ENCODE results near the gene ARHGAP22. TPM values are rescaled to one million over a fixed set of nuclear protein-coding genes. Genes with fewer than 3 reads are reported as not detected.

The ARHGAP22 gene
- total and polyA plus RNA-seq, 4 donors = 0.23 to 2.3 (median 0.54) TPM

- no peak for TF ChIP-seq REST (IDR thresholded peaks at IDR 0.05)
- no peak for TF ChIP-seq MAX (IDR thresholded peaks at IDR 0.05)
- TF ChIP-seq YY1 (IDR thresholded peaks at IDR 0.05) = no peak
- no peak for TF ChIP-seq SP1 (IDR thresholded peaks at IDR 0.05)
- no peak for TF ChIP-seq HNF4G (IDR thresholded peaks at IDR 0.05)
- TF ChIP-seq TAF1 (conservative IDR thresholded peaks at IDR 0.05) = no peak
These were observed 28.4 kb downstream of the ARHGAP22 start (continued) for GRCh38 chr10:48576501-48576900.

- DNase-seq (ENCODE audit: low spot score) = no peak
- TF ChIP-seq CTCF (IDR thresholded peaks at IDR 0.05; ENCODE audit: low read depth, low read length, missing input control) = no peak
- no peak for TF ChIP-seq RXRA (IDR thresholded peaks at IDR 0.05)
- no peak for TF ChIP-seq RAD21 (IDR thresholded peaks at IDR 0.05)
- TF ChIP-seq EGR1 (IDR thresholded peaks at IDR 0.05; ENCODE audit: low read depth in 2 of 2) = no peak
- TF ChIP-seq HNF4G (IDR thresholded peaks at IDR 0.05) = no peak
- no peak for TF ChIP-seq YY1 (IDR thresholded peaks at IDR 0.05)
- Histone ChIP-seq H3K9ac (ENCODE audit: low read depth in 1 of 2, low read length in 2 of 2) (no peak overlapping the region), H3K4me3 (ENCODE audit: low read depth in 1 of 3, low read length in 3 of 3) (no peak overlapping the region), H3K27me3 (ENCODE audit: control insufficient read depth in 4 of 4, insufficient read depth in 4 of 4, low read length in 3 of 4) (no peaks in the 10 kb centered on the region), H3K4me1 (ENCODE audit: control insufficient read depth in 4 of 4, insufficient read depth in 4 of 4, low read length in 3 of 4) (no peaks in the 10 kb centered on the region), H3K27ac (ENCODE audit: low read depth in 1 of 2, low read length in 2 of 2) (no peak overlapping the region), H3K36me3 (ENCODE audit: control insufficient read depth in 4 of 4, insufficient read depth in 3 of 4, low read depth in 1 of 4, low read length in 3 of 4) (no peaks in the 10 kb centered on the region), H3K9me3 (ENCODE audit: control insufficient read depth in 4 of 4, low read length in 3 of 4) (no peaks in the 10 kb centered on the region)
- WGBS = 91% methylated on average over 4 of the region's 4 CpGs
These were observed 29.0 kb downstream of the ARHGAP22 start for GRCh38 chr10:48575901-48576300.

- WGBS = 83% methylated on average over 6 of the region's 6 CpGs
- Histone ChIP-seq H3K36me3 (ENCODE audit: control insufficient read depth in 4 of 4, insufficient read depth in 3 of 4, low read depth in 1 of 4, low read length in 3 of 4) (no peaks in the 10 kb centered on the region), H3K27me3 (ENCODE audit: control insufficient read depth in 4 of 4, insufficient read depth in 4 of 4, low read length in 3 of 4) (no peaks in the 10 kb centered on the region), H3K27ac (ENCODE audit: low read depth in 1 of 2, low read length in 2 of 2) (no peak overlapping the region), H3K4me1 (ENCODE audit: control insufficient read depth in 4 of 4, insufficient read depth in 4 of 4, low read length in 3 of 4) (no peaks in the 10 kb centered on the region), H3K4me3 (ENCODE audit: low read depth in 1 of 3, low read length in 3 of 3) (no peak overlapping the region), H3K9me3 (ENCODE audit: control insufficient read depth in 4 of 4, low read length in 3 of 4) (no peaks in the 10 kb centered on the region), H3K9ac (ENCODE audit: low read depth in 1 of 2, low read length in 2 of 2) (no peak overlapping the region)
- DNase-seq (ENCODE audit: low spot score) = no peak
- TF ChIP-seq NR2F2 (IDR thresholded peaks at IDR 0.05) (no peak), SP1 (IDR thresholded peaks at IDR 0.05) (no peak), RAD21 (IDR thresholded peaks at IDR 0.05) (no peak), RXRA (IDR thresholded peaks at IDR 0.05) (no peak), GABPA (IDR thresholded peaks at IDR 0.05 in 1 of 2, conservative IDR thresholded peaks at IDR 0.05 in 1 of 2) (no peak), ATF3 (IDR thresholded peaks at IDR 0.05) (no peak), ZBTB33 (IDR thresholded peaks at IDR 0.05) (no peak), CTCF (IDR thresholded peaks at IDR 0.05; ENCODE audit: low read depth, low read length, missing input control) (no peak), JUND (IDR thresholded peaks at IDR 0.05) (no peak), MAX (IDR thresholded peaks at IDR 0.05) (no peak), HNF4A (conservative IDR thresholded peaks at IDR 0.05) (no peak), EGR1 (IDR thresholded peaks at IDR 0.05; ENCODE audit: low read depth in 2 of 2) (no peak), YY1 (IDR thresholded peaks at IDR 0.05) (no peak), FOXA1 (IDR thresholded peaks at IDR 0.05) (no peak), TAF1 (conservative IDR thresholded peaks at IDR 0.05) (no peak)
These were observed 30.0 kb downstream of the ARHGAP22 start for GRCh38 chr10:48574817-48575380.
